Measurements from ENCODE around the gene SHISA9.

Gene SHISA9

GRCh38 chr16:13194766-13195165 is 293.4 kb downstream of the SHISA9 start:
- no peak for DNase-seq

GRCh38 chr16:13203725-13204124 is 302.3 kb downstream of the SHISA9 start:
- DNase-seq: no peak

DNA sequence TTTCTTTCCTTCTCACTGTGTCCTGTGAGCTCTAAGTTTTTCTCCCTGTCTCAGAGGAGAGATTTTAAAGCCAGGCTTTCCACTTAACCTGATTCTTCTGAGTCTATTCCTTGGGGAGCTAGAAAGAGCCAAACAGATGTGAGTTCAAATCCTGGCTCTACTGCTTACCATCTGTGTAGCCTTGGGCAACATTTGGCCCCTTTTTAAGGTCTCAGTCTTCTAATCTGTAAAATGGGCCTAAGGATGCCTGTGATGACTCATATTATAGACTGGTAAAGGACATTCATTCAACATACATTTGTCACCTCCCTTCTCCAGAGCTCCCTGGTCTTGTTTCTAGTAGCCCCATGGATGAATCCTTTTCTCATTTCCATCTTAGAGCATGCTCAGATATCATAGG is 304.0 kb downstream of the SHISA9 start:
- DNase-seq: no peak

GRCh38 chr16:13206606-13207005 is 305.2 kb downstream of the SHISA9 start:
- no peak for DNase-seq

- DNase-seq: no peak
Measured at GRCh38 chr16:13207151-13207550, 305.8 kb downstream of the SHISA9 start.

DNA sequence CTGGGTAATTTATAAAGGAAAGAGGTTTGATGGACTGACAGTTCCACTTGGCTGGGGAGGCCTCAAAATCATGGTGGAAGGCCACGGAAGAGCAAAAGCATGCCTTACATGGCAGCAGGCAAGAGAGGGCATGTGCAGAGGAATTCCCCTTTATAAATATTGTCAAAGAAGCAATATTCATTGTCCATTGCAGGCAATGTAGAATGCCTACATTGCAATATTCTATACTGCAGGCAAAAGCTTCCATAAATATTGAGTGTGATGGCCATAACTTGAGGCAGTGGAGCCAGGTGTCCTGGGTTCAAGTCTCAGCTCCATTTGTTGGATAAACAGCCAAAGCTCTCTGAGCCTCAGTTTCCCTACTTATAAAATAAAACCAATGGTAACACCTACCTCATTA is 322.3 kb downstream of the SHISA9 start:
- no peak for DNase-seq

DNA sequence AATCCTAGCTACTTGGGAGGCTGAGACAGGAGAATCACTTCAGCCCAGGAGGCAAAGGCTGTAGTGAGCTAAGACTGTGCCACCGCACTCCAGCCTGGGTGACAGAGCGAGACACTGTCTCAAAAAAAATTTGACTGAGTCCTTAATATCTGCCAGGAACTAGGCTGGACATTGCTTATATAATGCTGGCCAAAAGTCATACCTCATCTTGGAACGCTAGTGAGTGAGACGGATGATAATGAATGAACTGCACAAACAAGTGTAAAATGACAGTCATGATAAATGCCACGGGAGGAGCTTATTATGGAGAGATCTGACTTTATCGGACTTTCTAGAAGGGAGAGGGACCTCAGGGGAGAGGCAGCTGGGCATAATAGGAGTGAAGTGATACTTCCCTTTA is 327.6 kb downstream of the SHISA9 start:
- DNase-seq: no peak

GRCh38 chr16:13231365-13231764 is 330.0 kb downstream of the SHISA9 start:
- DNase-seq: no peak

GRCh38 chr16:13234999-13235398 is 333.6 kb downstream of the SHISA9 start:
- DNase-seq: no peak

- DNase-seq: no peak
Measured at GRCh38 chr16:13236308-13236707, 334.9 kb downstream of the SHISA9 start.

DNA sequence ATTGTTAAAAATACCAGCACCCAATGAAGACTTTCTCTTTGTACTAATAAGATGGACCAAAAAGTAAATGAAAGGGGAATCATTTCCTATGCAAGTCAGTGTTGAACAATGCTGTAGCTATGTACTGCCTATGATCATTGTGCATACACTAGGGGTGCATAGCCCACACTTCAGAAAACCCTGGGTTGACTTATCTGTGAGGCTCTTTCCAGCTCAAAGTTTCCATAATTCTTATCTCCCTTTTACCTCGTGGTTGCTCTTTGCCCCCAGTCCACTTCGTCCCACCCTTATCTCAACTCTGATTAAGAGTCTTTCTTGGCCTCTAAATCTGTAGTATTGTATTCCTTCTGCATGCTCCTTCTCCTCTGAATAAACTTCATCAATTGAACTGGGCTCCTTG is 336.8 kb downstream of the SHISA9 start:
- DNase-seq: no peak

DNA sequence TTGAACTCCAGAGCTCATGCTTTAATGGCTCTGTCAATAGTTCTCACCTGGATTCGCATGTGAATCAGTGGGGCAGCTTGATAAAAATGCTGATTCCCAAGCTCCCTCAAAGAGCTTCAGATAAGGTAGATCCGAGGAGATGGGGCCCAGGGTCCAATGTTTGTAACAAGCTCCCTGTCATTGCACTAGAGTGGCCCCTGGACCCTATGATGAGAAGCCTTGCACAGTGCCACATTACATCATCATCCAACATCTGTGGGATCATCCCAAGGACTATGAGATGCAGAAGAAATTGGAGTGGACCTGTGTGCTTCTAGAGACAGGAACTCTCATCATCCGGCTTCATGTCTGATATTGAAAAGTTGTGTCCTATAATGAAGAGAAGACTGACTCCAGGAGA is 340.8 kb downstream of the SHISA9 start:
- DNase-seq: no peak

- no peak for DNase-seq
Measured at GRCh38 chr16:13244770-13245169, 343.4 kb downstream of the SHISA9 start.

DNA sequence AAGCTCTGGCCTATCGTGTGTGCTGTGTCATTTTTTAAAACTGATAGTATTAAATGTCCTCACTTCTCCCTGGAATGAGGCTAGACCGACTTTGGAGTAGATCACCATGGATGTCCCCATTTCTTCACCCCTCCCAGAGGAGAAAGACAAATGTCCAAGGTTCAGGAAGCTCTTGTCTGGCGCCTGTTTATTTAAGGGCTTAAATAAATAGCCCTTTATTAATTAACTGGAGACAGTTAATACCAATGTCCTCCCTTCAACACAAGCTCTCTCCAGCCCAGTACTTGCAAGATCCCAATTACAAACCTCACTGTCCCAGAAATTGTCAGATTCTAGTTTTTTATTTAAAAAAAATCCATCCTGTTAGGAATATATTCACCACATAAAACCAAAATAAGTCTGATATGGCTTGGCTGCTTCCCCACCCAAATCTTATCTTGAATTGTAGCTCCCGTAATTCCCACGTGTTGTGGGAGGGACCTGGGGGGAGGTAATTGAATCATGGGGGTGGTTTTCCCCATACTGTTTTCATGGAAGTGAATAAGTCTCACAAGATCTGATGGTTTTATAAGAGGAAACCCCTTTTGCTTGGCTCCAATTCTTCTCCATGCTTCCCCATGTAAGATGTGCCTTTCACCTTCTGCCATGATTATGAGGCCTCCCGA is 344.4 kb downstream of the SHISA9 start:
- DNase-seq: no peak

- no peak for DNase-seq
Measured at GRCh38 chr16:13254998-13255614, 353.7 kb downstream of the SHISA9 start.

DNA sequence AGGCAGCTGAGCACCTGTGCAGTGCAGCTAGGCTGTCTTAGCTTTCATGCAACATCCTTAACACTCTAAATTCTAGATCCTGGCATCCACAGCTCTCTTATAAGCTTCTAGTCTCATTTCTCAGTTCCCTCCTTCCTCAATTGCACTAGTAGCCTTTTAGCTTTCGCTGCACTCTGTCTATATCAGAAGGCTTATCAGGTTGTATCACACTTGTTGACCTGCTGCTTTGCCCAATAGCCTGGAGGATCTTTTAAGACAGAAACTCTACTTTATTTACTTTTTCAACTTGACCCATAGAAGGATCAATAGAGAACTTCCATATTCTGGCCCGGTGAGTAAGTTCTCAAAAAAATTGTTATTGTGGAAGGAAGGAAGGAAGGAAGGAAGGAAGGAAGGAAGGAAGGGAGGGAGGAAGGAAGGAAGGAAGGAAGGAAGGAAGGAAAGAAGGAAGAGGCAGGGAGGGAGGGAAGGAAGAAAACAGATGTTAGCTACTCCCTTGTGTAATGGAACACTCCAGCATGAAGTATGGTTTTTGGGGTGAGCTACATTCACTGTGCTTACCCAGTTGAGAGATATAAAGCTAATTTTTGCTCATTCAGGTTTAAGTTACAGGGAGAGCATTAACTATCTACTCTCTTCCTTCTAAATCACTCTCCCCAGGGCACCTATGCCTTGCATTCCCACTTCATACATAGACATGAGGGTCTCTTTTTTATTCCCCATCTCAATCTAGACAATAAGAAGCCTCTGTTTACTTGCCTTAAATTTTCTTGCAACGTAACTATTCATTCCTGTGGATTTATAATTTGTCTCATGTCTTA is 361.1 kb downstream of the SHISA9 start:
- no peak for DNase-seq

GRCh38 chr16:13264749-13265552 is 363.6 kb downstream of the SHISA9 start:
- no peak for DNase-seq

DNA sequence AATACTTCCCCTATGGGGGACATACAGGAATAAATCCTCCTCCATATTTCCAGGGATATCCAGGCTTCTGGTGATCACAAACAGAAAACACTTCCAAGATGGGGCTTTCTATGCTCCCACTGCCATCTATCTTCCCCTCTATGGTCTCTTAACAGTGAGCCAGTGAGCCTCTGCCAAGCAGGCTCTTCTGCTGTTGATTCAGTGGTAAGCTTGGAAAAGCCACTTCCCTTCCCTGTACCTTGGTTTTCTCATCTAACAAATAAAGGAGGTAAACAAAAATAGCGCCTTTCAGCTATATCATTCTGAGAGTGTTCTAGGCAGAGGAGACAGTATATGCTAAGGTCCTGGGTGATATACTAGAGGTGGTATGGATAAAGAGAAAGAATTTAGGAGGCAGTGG is 368.0 kb downstream of the SHISA9 start:
- no peak for DNase-seq

GRCh38 chr16:13269905-13270528 is 368.6 kb downstream of the SHISA9 start:
- DNase-seq: no peak

DNA sequence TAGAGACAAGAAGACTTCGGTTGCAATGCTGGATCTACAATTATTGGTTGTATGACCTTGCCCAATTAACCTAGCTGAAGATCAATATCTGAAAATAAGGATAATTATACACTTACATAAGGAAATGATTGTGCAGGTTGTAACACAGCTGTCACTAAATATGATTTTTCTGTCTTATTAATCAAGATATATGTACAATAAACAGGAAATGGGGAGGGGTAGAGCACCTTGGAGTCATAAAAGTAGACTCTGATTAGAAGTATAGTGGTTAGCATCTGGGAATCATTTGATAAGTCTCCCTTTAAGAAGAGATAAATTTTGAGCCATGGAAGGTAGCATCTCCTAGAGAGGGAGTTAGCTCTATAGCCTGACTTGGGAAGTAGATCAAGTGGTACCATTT is 369.2 kb downstream of the SHISA9 start:
- no peak for DNase-seq

GRCh38 chr16:13289515-13289914 is 388.1 kb downstream of the SHISA9 start:
- DNase-seq: no peak
